Activated CD4-positive, alpha-beta T cell treated with anti-CD3 and anti-CD28 coated beads for 1 hour (primary cell): ENCODE data around the gene HMG20A.

Experiments used
- DNase-seq: peaks from one replicate; pipeline ENCODE4 v3.0.0-alpha.2; 2020

The HMG20A gene

GRCh38 chr15:77525907-77526594 lies 105.4 kb downstream of the HMG20A start:
- DNase-seq = no peak

DNA sequence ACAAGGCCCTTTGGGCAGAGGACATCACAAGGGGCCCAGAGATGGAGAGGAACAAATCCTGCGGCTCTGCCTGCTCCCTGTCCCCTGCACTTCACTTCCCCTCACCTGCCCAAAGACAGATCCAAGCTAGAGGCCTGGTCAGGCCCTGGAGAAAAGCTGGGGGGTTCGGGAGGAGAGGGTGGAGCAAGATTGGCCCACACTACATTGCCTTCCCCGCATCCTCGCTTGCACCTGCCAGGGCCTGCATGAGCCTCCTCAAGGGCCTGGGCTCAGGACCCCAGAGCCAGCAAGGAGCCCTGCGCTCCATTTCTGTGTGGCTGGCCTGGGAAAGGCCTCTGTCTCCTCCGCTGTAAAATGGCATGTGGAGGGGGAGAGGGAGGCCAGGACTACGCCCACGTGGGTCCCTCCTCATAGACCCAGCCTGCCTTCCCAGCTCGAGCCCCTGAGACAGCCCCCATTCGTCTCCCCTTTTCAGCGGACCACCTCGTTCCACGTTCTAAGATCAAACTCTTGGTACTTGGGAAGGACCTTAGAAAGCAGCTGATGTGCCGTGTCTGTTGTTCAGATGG lies 106.0 kb downstream of the HMG20A start:
- DNase-seq = no peak

DNA sequence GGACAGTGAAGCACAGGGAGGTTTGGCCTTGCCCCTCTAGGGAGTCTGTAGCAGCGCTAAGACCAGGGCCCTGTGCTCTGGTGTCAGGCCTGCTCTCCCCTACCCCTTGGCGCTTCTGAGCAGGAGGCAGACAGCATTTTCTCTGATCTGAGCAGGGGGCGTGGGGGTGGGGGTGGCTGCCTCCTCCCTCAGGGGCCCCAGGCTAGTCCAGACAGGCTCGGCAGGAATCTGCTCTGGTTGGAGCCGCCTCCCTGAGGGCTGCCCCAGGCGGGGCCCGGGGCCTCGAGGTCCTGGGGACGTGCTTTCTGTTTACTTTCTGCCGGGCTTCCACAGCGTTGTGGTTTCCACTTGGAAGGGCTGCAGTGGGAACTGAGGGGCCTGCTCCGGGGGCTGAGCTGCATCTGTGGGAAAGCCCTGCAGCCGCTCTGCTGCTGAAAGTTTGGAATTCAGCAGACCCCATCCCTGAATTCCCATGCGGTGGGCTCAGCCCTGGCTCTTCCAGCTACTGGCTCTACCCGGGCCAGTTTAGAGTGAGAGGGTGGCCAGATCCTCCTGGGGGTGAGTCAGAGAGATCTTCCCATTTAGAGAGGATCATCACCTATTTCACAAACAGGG lies 106.6 kb downstream of the HMG20A start:
- no peak for DNase-seq

DNA sequence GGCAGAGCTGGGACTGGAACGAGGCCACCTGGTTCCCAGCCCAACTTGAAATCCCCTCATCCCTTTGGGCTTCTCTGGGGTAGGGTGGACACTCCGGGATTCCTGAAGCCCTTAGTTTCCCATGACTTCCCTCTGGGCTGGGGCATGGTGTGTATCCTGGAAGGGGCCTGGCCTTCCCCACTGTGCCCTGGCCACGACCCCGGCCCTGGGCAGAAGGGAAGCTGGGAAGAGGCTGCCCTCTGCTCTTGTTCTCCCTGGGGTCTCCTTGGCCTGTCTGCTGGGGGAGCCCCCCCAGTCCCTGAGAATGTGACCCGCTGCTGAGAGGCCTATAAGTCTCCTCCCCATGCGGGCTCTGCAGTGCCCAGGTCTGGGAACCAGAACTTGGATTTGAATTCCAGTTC lies 107.1 kb downstream of the HMG20A start:
- DNase-seq = no peak

DNA sequence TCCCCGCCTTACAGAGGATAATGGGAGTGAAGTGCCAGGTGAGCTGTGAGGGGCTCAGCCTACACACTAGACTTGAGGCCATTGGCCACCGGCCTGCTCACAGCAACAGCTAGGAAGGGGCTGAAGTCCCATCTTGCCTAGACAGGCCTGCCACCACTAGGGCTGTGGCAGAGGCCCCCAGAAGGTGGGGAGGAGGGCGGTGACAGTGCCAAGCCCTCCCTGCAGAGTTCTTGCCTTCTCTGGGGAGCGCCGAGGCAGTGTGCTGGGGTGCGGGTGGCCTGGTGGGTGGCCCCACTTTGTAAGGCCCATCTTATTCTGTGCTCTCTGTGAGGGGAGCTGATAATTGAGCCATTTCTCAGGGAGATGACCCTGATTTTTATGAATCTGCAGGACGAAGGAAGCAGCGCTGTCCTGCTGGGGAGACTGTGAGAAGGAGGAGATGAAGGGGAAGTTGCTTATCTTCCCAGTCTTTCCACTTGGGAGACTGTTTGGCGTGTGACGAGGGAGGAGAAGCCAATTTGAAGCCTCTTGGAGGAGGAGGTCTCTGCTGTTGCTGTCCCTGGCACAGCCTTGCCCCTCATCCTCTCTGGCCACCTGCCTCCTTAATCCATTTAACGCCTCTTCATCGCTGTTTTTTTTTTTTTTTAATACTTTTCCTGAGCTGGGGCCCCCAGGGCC lies 107.7 kb downstream of the HMG20A start:
- DNase-seq = no peak

DNA sequence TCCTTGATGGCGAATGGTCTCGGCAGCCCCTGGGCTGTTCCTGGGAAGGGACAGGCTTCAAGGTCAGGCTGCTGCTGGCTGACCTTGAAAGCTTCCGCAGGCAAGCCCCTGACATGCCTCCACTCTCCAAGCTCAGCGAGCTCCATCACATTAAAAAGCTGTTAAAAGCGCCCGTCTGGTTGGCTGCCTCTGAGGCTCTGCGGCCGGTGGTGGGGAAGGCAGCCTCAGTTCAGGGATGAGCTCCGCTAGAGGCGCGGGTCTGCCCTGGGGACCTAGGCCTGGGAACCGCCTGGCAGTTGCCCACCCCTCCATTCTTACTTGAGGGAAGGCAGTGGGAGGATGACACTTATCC lies 108.3 kb downstream of the HMG20A start:
- no peak for DNase-seq

DNA sequence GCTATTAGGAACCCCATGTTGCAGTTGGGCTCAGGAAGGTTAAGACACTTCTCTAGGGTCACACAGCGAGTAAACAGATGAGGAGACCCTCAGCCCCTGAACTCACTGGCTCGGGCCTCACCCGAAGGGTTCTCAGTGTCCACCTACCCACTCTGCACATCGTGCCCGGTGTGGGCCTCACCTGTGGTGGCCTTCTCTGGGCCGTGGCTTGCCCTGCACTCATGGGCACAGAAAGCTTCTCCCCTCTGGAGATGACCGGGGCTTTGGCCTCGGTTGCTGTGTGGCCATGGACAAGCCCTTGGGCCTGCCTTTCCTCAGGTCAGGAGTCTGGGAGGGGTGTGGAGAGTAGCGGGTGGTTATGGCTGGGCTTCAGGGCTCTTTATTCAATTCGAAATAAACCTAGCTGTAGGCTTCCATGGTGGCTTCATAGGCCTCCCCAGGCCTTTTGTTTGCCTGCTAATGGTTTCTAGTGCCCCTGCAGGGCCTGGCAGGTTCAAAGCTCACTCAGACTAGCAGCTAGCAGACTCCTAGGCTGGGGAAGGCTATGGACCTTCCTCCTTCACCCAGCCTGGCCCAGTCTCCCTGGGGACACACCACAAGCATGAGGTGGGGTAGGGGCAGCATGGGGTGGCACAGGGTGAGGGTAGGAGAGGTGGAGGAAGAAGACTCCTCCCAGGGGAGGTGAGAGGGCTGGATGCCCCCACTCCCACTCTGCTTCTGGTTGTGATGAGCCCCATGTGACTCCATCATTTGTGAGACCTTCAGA lies 108.9 kb downstream of the HMG20A start:
- DNase-seq = no peak

GRCh38 chr15:77530576-77530975 lies 109.9 kb downstream of the HMG20A start:
- DNase-seq = no peak

- DNase-seq = no peak
Measured at GRCh38 chr15:77531191-77532000, 110.7 kb downstream of the HMG20A start.

DNA sequence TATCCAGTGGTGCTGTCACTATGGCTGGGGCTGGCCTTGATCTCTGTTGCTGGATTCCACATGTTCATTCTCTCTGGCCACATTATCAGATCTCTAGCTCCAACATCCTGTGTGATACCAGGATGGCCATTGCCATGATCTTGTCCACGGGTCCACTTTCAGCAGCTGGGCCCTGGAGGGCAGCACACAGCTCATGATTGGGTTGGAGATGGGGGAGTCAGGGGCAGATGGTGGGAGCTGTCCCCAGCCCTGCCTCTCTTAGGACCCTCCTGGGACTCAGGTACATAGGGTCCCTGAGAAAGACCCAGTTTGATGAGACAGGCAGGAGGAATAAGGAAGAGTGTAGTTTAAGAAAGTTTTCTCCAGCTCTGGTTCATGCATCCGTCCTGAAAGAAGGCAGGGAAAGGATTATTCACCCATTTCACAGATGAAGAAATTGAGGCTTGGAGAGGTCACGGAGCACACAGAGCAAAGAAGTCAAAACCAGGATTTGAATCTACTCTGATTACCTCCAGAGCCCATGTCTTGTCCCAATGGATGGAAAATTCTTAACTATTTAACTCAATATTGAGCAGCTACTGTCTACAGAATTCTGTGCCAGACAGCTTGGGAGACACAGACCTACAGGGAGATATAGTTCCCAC lies 111.5 kb downstream of the HMG20A start:
- DNase-seq = no peak

DNA sequence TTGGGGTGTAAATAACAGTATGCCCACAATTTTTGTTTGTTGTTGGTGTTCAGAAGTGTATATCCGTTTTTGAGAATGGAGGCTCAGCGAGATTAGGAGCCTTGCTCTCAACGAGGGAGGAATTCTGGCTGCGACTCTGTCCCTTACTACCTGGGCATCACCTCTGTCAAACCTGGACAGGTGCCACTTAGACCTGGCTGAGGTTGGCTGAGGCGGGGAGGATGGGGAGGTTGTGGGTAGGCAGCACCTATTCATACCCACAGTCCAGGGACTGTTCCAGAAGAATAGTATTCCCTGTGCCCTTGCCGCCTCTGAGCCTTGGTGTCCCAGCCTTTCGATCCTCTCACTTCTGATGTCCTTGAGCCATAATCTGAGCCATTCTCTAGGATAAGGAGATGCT lies 112.2 kb downstream of the HMG20A start:
- no peak for DNase-seq

DNA sequence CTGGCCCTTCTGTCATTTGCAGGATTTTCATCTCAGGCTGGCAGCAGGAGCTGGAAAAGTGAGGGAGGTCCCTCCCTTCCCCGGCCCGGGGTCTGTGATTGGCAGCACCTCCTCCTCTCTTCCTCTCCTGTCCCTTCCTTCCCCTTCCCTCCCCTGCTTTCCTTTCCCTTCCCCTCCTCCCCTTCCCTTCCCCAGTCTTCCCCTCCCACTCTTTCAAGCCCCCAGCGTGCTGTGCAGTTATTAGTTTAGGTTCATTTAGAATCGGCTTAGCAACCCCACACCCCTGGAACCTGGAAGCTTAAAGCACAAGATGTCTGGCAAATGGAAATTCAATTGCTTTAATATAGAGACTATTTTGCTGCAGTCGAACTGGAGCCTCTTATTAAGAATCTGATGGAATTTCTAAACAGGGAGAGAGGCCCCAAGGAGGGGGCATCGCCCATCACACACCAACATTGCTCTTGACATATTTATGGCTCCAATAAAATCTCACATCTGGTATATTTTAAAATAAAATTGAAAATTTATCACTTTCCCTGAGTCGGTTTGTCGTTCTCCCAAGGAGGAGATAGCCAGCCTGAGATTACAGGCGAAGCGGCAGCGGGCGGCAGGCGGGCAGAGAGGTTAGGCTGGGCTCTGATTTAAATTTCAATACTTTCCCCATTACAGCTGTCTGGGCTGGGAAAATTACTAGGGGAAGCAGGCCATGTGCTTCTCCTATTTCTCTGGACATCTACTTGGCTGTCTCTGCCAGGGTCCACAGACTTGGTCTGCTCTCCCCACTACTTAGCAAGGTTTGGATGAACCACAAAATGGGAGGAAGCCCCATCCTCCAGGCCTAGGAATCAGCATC lies 113.1 kb downstream of the HMG20A start:
- DNase-seq = no peak
